Tibial nerve (tissue), 4 donors: ENCODE data around the gene OPCML.

Experiments used
- EP300 ChIP-seq, 2 donors: sonication (generic); formaldehyde crosslinking; IDR thresholded peaks; one replicate each; pipeline ENCODE4 v1.6.1; 2017; ENCODE audit warnings: antibody characterized with exemption in 2 of 2, mild to moderate bottlenecking in 1 of 2
- POLR2A ChIP-seq, 2 donors: fragments of 450-650 bp; IDR thresholded peaks; one replicate each; pipeline ENCODE4 v1.6.1; 2017; ENCODE audit warnings: antibody characterized with exemption in 2 of 2, mild to moderate bottlenecking in 2 of 2, moderate library complexity in 2 of 2
- TF ChIP-seq, protein P1 (sequence below), 5 experiments: fragments of 200-600 bp in 3 of 5; fragments of 450-650 bp in 2 of 5; sonication (generic) in 3 of 5; IDR thresholded peaks; one replicate each; pipeline ENCODE4 v1.5.1; 2016 to 2019; ENCODE audit warnings: antibody characterized with exemption in 5 of 5, mild to moderate bottlenecking in 3 of 5, moderate library complexity in 2 of 5

DNA sequence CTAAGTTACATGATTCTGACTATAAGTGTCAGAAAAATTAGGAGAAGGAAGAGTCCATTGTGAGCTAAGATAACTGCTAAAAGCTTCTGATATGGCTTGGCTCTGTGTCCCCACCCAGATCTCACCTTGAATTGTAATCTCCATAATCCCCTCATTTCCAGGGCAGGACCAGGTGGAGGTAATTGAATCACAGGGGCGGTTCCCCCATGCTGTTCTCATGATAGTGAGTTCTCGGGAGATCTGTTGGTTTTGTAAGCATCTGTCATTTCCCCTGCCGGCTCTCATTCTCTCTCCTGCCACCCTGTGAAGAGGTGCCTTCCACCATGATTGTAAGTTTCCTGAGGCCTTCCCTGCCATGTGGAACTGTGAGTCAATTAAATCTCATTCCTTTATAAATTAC is 230.2 kb downstream of the OPCML start:
- no peak for TF ChIP-seq POLR2A (IDR thresholded peaks at IDR 0.05)
- TF ChIP-seq, protein P1, sequence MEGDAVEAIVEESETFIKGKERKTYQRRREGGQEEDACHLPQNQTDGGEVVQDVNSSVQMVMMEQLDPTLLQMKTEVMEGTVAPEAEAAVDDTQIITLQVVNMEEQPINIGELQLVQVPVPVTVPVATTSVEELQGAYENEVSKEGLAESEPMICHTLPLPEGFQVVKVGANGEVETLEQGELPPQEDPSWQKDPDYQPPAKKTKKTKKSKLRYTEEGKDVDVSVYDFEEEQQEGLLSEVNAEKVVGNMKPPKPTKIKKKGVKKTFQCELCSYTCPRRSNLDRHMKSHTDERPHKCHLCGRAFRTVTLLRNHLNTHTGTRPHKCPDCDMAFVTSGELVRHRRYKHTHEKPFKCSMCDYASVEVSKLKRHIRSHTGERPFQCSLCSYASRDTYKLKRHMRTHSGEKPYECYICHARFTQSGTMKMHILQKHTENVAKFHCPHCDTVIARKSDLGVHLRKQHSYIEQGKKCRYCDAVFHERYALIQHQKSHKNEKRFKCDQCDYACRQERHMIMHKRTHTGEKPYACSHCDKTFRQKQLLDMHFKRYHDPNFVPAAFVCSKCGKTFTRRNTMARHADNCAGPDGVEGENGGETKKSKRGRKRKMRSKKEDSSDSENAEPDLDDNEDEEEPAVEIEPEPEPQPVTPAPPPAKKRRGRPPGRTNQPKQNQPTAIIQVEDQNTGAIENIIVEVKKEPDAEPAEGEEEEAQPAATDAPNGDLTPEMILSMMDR (IDR thresholded peaks at IDR 0.05): no peak
- TF ChIP-seq EP300 (IDR thresholded peaks at IDR 0.05): no peak
